GM19397 (cell line): ENCODE results near the gene CA12.
"Not testable (repeated sequence)": the region's sequence is repeated elsewhere in the genome, so short reads cannot be mapped to it uniquely, and the experiment has no call there.

ENCODE experiments used
- ATAC-seq: cut with Tn5 transposase; IDR thresholded peaks from one replicate; pipeline ENCODE4 v1.9.1; 2021; ENCODE audit warnings: mild to moderate bottlenecking, moderate library complexity; ENCODE audit not compliant: unreplicated experiment

Gene CA12

GRCh38 chr15:63339006-63339766 is 42.5 kb downstream of the CA12 start:
- ATAC-seq = no peak

- ATAC-seq = no peak
These were observed 43.5 kb downstream of the CA12 start for GRCh38 chr15:63338170-63338569.

- no peak for ATAC-seq
These were observed 44.6 kb downstream of the CA12 start for GRCh38 chr15:63337046-63337445.

GRCh38 chr15:63335543-63336240 is 46.0 kb downstream of the CA12 start:
- no peak for ATAC-seq

- no peak for ATAC-seq
These were observed 46.8 kb downstream of the CA12 start for GRCh38 chr15:63334821-63335220.

- no peak for ATAC-seq
These were observed 49.1 kb downstream of the CA12 start for GRCh38 chr15:63332367-63333124.

GRCh38 chr15:63331456-63331855 is 50.2 kb downstream of the CA12 start:
- no peak for ATAC-seq

- ATAC-seq = no peak
These were observed 50.7 kb downstream of the CA12 start for GRCh38 chr15:63330926-63331325.

GRCh38 chr15:63329567-63330350 is 51.9 kb downstream of the CA12 start:
- no peak for ATAC-seq

GRCh38 chr15:63327648-63328421 is 53.8 kb downstream of the CA12 start:
- ATAC-seq = no peak

GRCh38 chr15:63324770-63325169 is 56.9 kb downstream of the CA12 start:
- no peak for ATAC-seq

GRCh38 chr15:63323798-63324563 is 57.7 kb downstream of the CA12 start:
- no peak for ATAC-seq

GRCh38 chr15:63322541-63322940 is 59.1 kb downstream of the CA12 start:
- ATAC-seq = no peak

- ATAC-seq = no peak
These were observed 60.2 kb downstream of the CA12 start for GRCh38 chr15:63321462-63321861.

GRCh38 chr15:63320981-63321380 is 60.7 kb downstream of the CA12 start:
- not testable (repeated sequence) for ATAC-seq

- ATAC-seq = not testable (repeated sequence)
These were observed 61.2 kb downstream of the CA12 start for GRCh38 chr15:63320446-63320845.

- no peak for ATAC-seq
These were observed 62.6 kb downstream of the CA12 start for GRCh38 chr15:63319065-63319464.

- no peak for ATAC-seq
These were observed 63.3 kb downstream of the CA12 start for GRCh38 chr15:63318344-63318743.

GRCh38 chr15:63314409-63314808 is 67.2 kb downstream of the CA12 start:
- no peak for ATAC-seq
